Heart left ventricle (tissue), 16 donors: Measurements from ENCODE around the gene STXBP1. TPM values are rescaled to one million over a fixed set of nuclear protein-coding genes. Genes with fewer than 3 reads are reported as not detected.
A peak's percentile ranks its signal among the peaks of the same experiment; 100 is the strongest.

Experiments
- ATAC-seq, 4 donors: fragments of 200-7000 bp; cut with Tn5 transposase; one replicate each; pipeline ENCODE4 v1.9.1; 2020 to 2022; ENCODE audit warnings: moderate library complexity in 4 of 4, mild to moderate bottlenecking in 3 of 4, moderate number of reproducible peaks in 1 of 4
- DNase-seq, 5 donors: peaks; one replicate each; pipeline ENCODE4 v3.0.0-alpha.2; 2020
- H3K27ac ChIP-seq, 12 donors: fragments of 200-600 bp; sonication (generic) in 4 of 12; one replicate each; pipeline versions ENCODE4 v1.5.0 to v1.8.0; 2016 to 2022; ENCODE audit warnings: mild to moderate bottlenecking in 2 of 12
- H3K27me3 ChIP-seq, 9 donors: fragments of 200-600 bp; sonication (generic) in 2 of 9; one replicate each; pipeline versions ENCODE4 v1.5.1 to v1.8.0; 2016 to 2022; ENCODE audit warnings: mild to moderate bottlenecking in 3 of 9
- H3K36me3 ChIP-seq, 9 donors: fragments of 200-600 bp; sonication (generic) in 2 of 9; one replicate each; pipeline versions ENCODE4 v1.5.0 to v1.8.0; 2018 to 2022; ENCODE audit warnings: mild to moderate bottlenecking in 2 of 9
- H3K4me1 ChIP-seq, 12 donors: fragments of 200-600 bp; sonication (generic) in 4 of 12; one replicate each; pipeline versions ENCODE4 v1.5.0 to v1.8.0; 2016 to 2022; ENCODE audit warnings: mild to moderate bottlenecking in 3 of 12
- H3K4me3 ChIP-seq, 12 donors: fragments of 200-600 bp; sonication (generic) in 4 of 12; one replicate each; pipeline versions ENCODE4 v1.5.0 to v1.8.0; 2017 to 2022; ENCODE audit warnings: mild to moderate bottlenecking in 9 of 12, moderate library complexity in 4 of 12
- H3K9me3 ChIP-seq, 12 donors: fragments of 200-600 bp; sonication (generic) in 4 of 12; one replicate each; pipeline versions ENCODE4 v1.5.0 to v1.8.0; 2016 to 2022; ENCODE audit warnings: mild to moderate bottlenecking in 1 of 12
- POLR2A ChIP-seq, 2 donors: fragments of 450-650 bp; IDR thresholded peaks; one replicate each; pipeline ENCODE4 v1.6.1; 2017; ENCODE audit warnings: antibody characterized with exemption in 2 of 2, mild to moderate bottlenecking in 2 of 2, moderate library complexity in 2 of 2
- WGBS, 4 donors: extraction: QIAGEN DNeasy Blood & Tissue Kit in 2 of 4; methylation state at CpG; one replicate each; pipeline versions ENCODE4 v1.1.5 to v1.1.7; 2013 to 2018; 5-methylcytosine and 5-hydroxymethylcytosine counted together
- intact Hi-C, 10 donors: fragments of 100-400 bp; cut with DNase I; formaldehyde crosslinking; loops; one replicate each; pipeline versions ENCODE4 v1.11.1 to v1.14.2; 2022
- polyA plus RNA-seq, 2 donors: library from polyadenylated mRNA; stranded (reverse); fragments of 200-250 nt; gene quantifications; one replicate each; pipeline ENCODE4 v1.2.3, GENCODE V29; 2013
- total RNA-seq, 9 donors: library from RNA; depleted of rRNA in 2 of 9; stranded (reverse); fragments of >200 nt in 2 of 9; fragmentation: NEBNext Ultra II Directional in 3 of 9; extraction: Animal tissue kit (Norgen Biotek cat#: 25700) in 3 of 9; gene quantifications; one replicate each; pipeline versions ENCODE4 v1.1.0 to v1.2.4, GENCODE V29; 2016 to 2023
- TF ChIP-seq, protein P1 (sequence below), 12 donors: fragments of 200-600 bp; sonication (generic) in 4 of 12; IDR thresholded peaks; one replicate each; pipeline versions ENCODE4 v1.5.0 to v1.8.0; 2018 to 2022; ENCODE audit warnings: antibody characterized with exemption in 12 of 12, mild to moderate bottlenecking in 5 of 12
- donor health status: ischemic (EF 13 %, LVEDD 7.1; RV severe dilation, severe dysfunction).
- donor health status: healthy with polysubstance abuse.
- donor health status: DM: no; HTN: yes; CAD: no.
- donor health status: DM: no; HTN: no; CAD: no.
- donor health status: ischemic (EF 25% LVEDD 6.9; RV normal size, moderate dysfunction).
- donor health status: ischemic (EF 25% LVEDD 5.7; RV mildly dilated, moderate dysfunction).
- donor health status: healthy.
- donor health status: DM: yes; HTN: yes; CAD: no.
- donor health status: ischemic (EF 35%, LVEDD 5.7; RV mildly dilated, moderate dysfunction).
- donor health status: nonischemic (EF 11% LVEDD 7.7; RV severe dilation, severe dysfunction).
- donor health status: DM: yes; HTN: yes; CAD: no.
- donor health status: PGD.
- donor health status: ischemic (EF 29% LVEDD 5.4; RV normal size, mild dysfunction).
- donor health status: nonischemic (EF 23%, LVEDD 6.1; RV moderate dilation, normal function).

The STXBP1 gene
- total and polyA plus RNA-seq, 11 donors, result 14.0 to 102 (median 44.5) TPM

DNA sequence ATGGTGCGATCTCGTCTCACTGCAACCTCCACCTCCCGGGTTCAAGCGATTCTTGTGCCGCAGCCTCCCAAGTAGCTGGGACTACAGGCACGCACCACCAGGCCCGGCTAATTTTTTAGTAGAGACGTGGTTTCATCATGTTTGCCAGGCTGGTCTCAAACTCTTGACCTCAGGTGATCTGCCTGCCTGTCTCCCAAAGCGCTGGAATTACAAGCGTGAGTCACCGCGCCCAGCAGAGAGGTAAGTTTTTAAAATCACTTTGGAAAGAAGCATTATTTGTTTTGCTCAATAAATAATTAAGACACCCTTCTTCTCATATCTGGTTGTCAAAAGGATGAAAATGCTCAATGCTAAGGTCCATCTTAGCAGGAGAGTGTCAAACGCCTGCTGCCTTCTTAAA, 48.5 kb upstream of the STXBP1 start:
- peak overlapping the region in 11 of 12 donors; percentile 62 to 90 (median 83) for H3K27ac ChIP-seq
- TF ChIP-seq, protein P1, sequence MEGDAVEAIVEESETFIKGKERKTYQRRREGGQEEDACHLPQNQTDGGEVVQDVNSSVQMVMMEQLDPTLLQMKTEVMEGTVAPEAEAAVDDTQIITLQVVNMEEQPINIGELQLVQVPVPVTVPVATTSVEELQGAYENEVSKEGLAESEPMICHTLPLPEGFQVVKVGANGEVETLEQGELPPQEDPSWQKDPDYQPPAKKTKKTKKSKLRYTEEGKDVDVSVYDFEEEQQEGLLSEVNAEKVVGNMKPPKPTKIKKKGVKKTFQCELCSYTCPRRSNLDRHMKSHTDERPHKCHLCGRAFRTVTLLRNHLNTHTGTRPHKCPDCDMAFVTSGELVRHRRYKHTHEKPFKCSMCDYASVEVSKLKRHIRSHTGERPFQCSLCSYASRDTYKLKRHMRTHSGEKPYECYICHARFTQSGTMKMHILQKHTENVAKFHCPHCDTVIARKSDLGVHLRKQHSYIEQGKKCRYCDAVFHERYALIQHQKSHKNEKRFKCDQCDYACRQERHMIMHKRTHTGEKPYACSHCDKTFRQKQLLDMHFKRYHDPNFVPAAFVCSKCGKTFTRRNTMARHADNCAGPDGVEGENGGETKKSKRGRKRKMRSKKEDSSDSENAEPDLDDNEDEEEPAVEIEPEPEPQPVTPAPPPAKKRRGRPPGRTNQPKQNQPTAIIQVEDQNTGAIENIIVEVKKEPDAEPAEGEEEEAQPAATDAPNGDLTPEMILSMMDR (IDR thresholded peaks at IDR 0.05), result no peak
- no peak for TF ChIP-seq POLR2A (IDR thresholded peaks at IDR 0.05)
- ATAC-seq (no peak), DNase-seq (no peak)
- H3K9me3 ChIP-seq, result no peaks in the 10 kb centered on the region
- intact Hi-C loops, result loop anchor here in 1 of 10 donors (10.0 kb wide), 1 partner anchor 349 kb away; no protein-coding TSS in a partner anchor
- no peaks in the 10 kb centered on the region for H3K27me3 ChIP-seq
- peaks cover 0 to 35% (median 4%) of the 10 kb centered on the region in 9 donors for H3K36me3 ChIP-seq
- WGBS, 4 donors, result 94 to 95% (median 95%) methylated on average over 13 of the region's 13 CpGs
- H3K4me3 ChIP-seq, result peak overlapping the region in 1 of 12 donors; percentile 5
- H3K4me1 ChIP-seq, result peaks cover 21 to 87% (median 69%) of the 10 kb centered on the region in 12 donors

DNA sequence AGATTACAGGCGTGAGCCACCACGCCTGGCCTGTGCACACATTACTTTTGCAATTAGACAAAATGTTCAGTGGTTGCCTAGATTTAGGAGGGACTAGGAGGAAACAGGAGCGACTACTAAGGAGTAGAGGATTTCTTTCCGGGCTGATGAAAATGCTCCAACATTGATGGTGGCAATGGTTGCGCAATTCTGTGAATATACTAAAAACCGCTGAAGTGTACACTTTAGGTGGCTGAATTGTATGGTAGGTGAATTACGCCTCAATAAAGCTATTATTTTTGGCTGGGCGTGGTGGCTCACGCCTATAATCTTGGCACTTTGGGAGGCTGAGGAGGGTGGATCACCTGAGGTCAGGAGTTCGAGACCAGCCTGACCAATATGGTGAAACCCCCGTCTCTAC, 46.8 kb upstream of the STXBP1 start:
- H3K27ac ChIP-seq, result no peak overlapping the region
- no peaks in the 10 kb centered on the region for H3K9me3 ChIP-seq
- no peak for ATAC-seq
- no peak overlapping the region for H3K4me3 ChIP-seq
- no peak for DNase-seq
- no peak for TF ChIP-seq POLR2A (IDR thresholded peaks at IDR 0.05)
- TF ChIP-seq, protein P1 (IDR thresholded peaks at IDR 0.05), result no peak
- 88 to 96% (median 92%) methylated on average over 11 of the region's 11 CpGs for WGBS, 4 donors
- intact Hi-C loops, result loop anchor here in 7 of 10 donors (5.0 to 10.0 kb wide), 3 partner anchors 38 to 350 kb away; no protein-coding TSS in a partner anchor
- peaks cover 21 to 80% (median 64%) of the 10 kb centered on the region in 12 donors for H3K4me1 ChIP-seq
- no peaks in the 10 kb centered on the region for H3K27me3 ChIP-seq
- peaks cover 0 to 26% (median 3%) of the 10 kb centered on the region in 9 donors for H3K36me3 ChIP-seq

DNA sequence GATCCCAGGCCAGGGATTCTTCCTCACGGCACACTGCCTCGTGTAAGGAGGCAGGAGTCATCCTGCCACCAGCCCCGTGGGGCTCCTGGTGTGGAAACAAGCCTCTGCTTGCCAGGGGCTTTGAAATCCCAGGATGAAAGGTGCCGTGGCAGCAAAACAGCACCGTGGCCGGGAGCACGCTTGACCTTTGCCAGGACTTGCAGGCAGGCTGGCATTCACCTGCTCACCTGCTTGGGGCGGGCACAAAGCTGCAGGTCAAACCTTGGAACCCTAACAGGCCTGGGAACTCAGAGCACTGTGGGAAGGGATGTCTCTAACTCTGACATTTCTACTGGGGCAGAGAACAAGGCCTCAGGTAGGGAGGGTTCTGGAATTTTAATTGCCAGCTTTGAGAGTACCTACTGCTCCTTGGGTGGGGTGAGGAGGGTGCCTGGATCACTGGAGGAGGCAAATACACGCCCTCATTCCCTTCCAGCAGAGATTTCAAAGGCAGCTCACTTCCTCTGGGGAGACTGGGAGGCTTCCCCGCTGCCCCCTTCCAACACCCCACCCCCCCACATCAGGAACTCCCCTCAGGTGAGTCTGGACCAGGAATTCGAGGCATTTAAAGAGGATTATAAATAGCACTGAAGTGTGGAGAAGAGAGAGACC, 45.6 kb upstream of the STXBP1 start:
- Histone ChIP-seq H3K9me3 (no peaks in the 10 kb centered on the region), H3K4me1 (peaks cover 10 to 75% (median 53%) of the 10 kb centered on the region in 12 donors), H3K27me3 (no peaks in the 10 kb centered on the region), H3K27ac (peak overlapping the region; percentile 83 to 96 (median 90)), H3K36me3 (peaks cover 0 to 15% (median 0%) of the 10 kb centered on the region in 9 donors), H3K4me3 (peak overlapping the region in 11 of 12 donors; percentile 69 to 99 (median 82))
- WGBS, 4 donors, result 28 to 47% (median 40%) methylated on average over 4 to 11 of the region's 11 CpGs
- ATAC-seq, result no peak
- no peak for DNase-seq
- intact Hi-C loops, result loop anchor here in 7 of 10 donors (5.0 to 10.0 kb wide), 3 partner anchors 39 to 352 kb away; no protein-coding TSS in a partner anchor
- TF ChIP-seq POLR2A (IDR thresholded peaks at IDR 0.05), result no peak
- TF ChIP-seq, protein P1 (IDR thresholded peaks at IDR 0.05), result no peak

DNA sequence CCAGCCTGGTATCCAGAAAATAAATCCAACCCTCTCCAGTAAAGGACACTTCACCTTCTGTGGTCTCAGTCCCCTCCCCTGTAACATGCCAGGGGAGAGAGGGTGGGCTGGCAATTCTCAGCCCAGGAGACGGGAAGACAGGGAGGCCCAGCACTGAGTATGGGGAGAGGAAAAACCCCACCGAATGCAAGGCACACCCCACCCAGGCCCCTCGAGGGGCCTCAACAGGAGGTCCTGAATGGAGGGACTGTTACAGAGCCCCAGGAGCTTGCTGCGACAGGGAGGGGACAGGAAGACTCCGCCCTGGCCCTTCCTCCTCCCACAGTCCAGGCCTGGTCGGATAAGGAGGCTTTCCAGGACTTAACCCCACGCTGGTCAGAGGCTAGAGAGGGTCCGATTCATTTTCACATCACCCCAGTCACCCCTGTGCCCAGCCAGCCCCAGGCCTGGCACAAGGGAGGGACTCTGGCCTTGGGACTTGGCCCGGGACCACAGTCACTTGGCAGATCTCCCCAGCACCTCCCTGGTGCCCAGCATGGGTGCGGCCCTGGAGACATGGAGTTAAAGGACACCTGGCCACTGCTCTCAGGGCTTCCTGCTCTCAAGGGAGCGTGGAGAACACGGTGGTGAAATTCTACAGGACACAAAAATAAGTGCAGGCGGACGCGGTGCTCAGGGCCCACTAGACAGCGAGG, 44.9 kb upstream of the STXBP1 start:
- peak; percentile 72 to 78 (median 77) for DNase-seq
- Histone ChIP-seq H3K36me3 (peaks cover 0 to 15% (median 0%) of the 10 kb centered on the region in 9 donors), H3K27me3 (no peaks in the 10 kb centered on the region), H3K4me1 (peaks cover 9 to 68% (median 46%) of the 10 kb centered on the region in 12 donors), H3K4me3 (peak overlapping the region; percentile 69 to 99 (median 82)), H3K27ac (peak overlapping the region; percentile 83 to 96 (median 90)), H3K9me3 (no peaks in the 10 kb centered on the region)
- TF ChIP-seq POLR2A (IDR thresholded peaks at IDR 0.05), result no peak
- TF ChIP-seq, protein P1 (IDR thresholded peaks at IDR 0.05), result no peak
- ATAC-seq, result peak; percentile 66 to 81 (median 70)
- WGBS, 4 donors, result 5 to 11% (median 6%) methylated on average over 13 to 16 of the region's 16 CpGs
- intact Hi-C loops, result loop anchor here in 7 of 10 donors (5.0 to 10.0 kb wide), 3 partner anchors 40 to 352 kb away; no protein-coding TSS in a partner anchor
